HepG2 (cell line): ENCODE results near the gene MFNG. TPM values are rescaled to one million over a fixed set of nuclear protein-coding genes. Genes with fewer than 3 reads are reported as not detected.

Experiments used
- BRD4 ChIP-seq: sonication (generic); formaldehyde crosslinking; IDR thresholded peaks from 2 replicates; pipeline ENCODE4 v1.4.0; 2020; ENCODE audit warnings: missing genetic modification reagents
- HDAC2 ChIP-seq: sonication (generic); formaldehyde crosslinking; IDR thresholded peaks from 2 replicates; pipeline ENCODE4 v1.4.0; 2020; ENCODE audit warnings: missing genetic modification reagents
- HNF1B ChIP-seq: sonication (generic); formaldehyde crosslinking; IDR thresholded peaks from 2 replicates; pipeline ENCODE4 v1.5.1; 2020; ENCODE audit warnings: mild to moderate bottlenecking, moderate library complexity, missing genetic modification reagents
- KAT7 ChIP-seq: IDR thresholded peaks from 2 replicates; pipeline ENCODE4 v1.6.1; 2018; ENCODE audit warnings: borderline replicate concordance, missing compliant biosample characterization
- KDM6A ChIP-seq: IDR thresholded peaks from 2 replicates; pipeline ENCODE4 v1.6.1; 2016; ENCODE audit warnings: low read depth
- NFKBIZ ChIP-seq: IDR thresholded peaks from 2 replicates; pipeline ENCODE4 v1.6.1; 2018; ENCODE audit warnings: missing genetic modification reagents, missing compliant biosample characterization
- PAX8 ChIP-seq: sonication (generic); formaldehyde crosslinking; IDR thresholded peaks from 2 replicates; pipeline ENCODE4 v1.8.0; 2022; ENCODE audit warnings: mild to moderate bottlenecking, missing genetic modification reagents, borderline replicate concordance
- POGK ChIP-seq: sonication (generic); formaldehyde crosslinking; conservative IDR thresholded peaks from 2 replicates; pipeline ENCODE4 v1.8.0; 2022; ENCODE audit warnings: mild to moderate bottlenecking, moderate library complexity, missing genetic modification reagents
- ZNF234 ChIP-seq: sonication (generic); formaldehyde crosslinking; conservative IDR thresholded peaks from 2 replicates; pipeline ENCODE4 v1.5.1; 2020; ENCODE audit warnings: mild to moderate bottlenecking, missing genetic modification reagents
- ZNF282 ChIP-seq: fragments of 450-650 bp; IDR thresholded peaks from 2 replicates; pipeline ENCODE4 v1.6.1; 2018; ENCODE audit not compliant: partially characterized antibody
- ZNF557 ChIP-seq: sonication (generic); formaldehyde crosslinking; IDR thresholded peaks from 2 replicates; pipeline ENCODE4 v1.4.0; 2020; ENCODE audit warnings: missing genetic modification reagents
- ZNF749 ChIP-seq: sonication (generic); formaldehyde crosslinking; IDR thresholded peaks from 2 replicates; pipeline ENCODE4 v1.8.0; 2022; ENCODE audit warnings: mild to moderate bottlenecking, missing genetic modification reagents, moderate library complexity, borderline replicate concordance
- polyA plus RNA-seq, 8 experiments: library from polyadenylated mRNA; depleted of rRNA in 3 of 8; stranded (reverse) in 7 of 8; unstranded in 1 of 8; fragments of >200 nt; fragmentation: Illumina TruSeq in 4 of 8; extraction: Trizol in 4 of 8; gene quantifications; 2 replicates each; pipeline versions ENCODE4 v1.2.1 to v1.2.3, GENCODE V29; 2011 to 2016; ENCODE audit warnings: low read depth in 4 of 8, missing spikeins in 1 of 8, mixed read lengths in 1 of 8; ENCODE audit not compliant: insufficient read depth in 1 of 8
- total RNA-seq, 5 experiments: library from RNA; depleted of rRNA; stranded (reverse); fragments of >200 nt; fragmentation: Illumina TruSeq; extraction: Trizol; gene quantifications; 2 replicates each; pipeline ENCODE4 v1.2.3, GENCODE V29; 2016; ENCODE audit warnings: low read depth in 1 of 5
- TF ChIP-seq, protein P1 (sequence below), 2 experiments: IDR thresholded peaks; 2 replicates each; pipeline ENCODE4 v1.6.1; 2011 to 2012; ENCODE audit warnings: low read length in 2 of 2, borderline replicate concordance in 1 of 2, low read depth in 1 of 2, mild to moderate bottlenecking in 1 of 2, moderate library complexity in 1 of 2
- TF ChIP-seq, protein P2 (sequence below): sonication (generic); formaldehyde crosslinking; conservative IDR thresholded peaks from 2 replicates; pipeline ENCODE4 v1.4.0; 2020; ENCODE audit warnings: missing genetic modification reagents
- TF ChIP-seq, protein P3 (sequence below): sonication (generic); formaldehyde crosslinking; IDR thresholded peaks from 2 replicates; pipeline ENCODE4 v1.4.0; 2020; ENCODE audit warnings: mild to moderate bottlenecking, missing genetic modification reagents

Gene MFNG
- total and polyA plus RNA-seq, 2 of the 13 experiments (the other 11 are each of a cell fraction or from before 2014, with no cell fraction given) = 1.0 to 11.7 TPM

DNA sequence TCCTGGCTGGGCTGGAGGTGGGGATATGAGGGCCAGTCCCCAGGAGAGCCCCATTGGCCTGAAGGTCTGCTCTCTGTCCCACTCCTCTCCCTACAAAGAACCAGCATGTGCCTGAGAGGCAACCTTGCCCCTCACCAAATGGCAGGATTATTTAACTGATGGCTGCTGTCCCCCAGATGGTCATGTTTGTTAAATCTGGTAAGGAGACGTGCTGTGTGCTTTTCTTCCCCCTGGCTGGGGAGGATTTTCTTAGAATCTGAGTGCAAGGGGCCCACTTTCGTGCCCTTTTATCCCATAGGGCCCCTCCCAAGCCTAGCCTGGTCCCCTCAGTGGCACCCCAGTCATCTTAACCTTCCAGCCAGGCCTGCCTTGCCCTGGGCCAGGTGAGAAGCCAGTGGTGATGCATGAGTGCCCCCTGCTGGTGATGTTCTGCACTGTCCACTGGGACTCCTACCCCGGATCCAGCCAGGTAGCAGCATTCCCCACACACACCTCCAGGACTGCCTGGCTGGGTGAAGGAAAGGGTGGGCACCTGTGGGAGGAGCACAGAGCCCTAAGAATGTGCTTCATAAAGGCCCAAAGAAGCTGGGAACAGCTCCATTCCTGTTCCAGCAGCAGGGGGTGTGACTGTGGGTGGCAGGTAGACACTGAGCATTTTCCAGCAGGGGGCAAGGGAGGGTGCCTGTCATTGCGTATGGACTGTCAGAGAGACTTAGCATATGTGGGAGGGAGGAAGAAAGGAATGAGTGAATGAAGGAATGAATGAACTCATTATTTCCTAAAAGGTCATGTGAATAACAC lies 28.9 kb downstream of the MFNG start (continued):
- TF ChIP-seq, protein P1, sequence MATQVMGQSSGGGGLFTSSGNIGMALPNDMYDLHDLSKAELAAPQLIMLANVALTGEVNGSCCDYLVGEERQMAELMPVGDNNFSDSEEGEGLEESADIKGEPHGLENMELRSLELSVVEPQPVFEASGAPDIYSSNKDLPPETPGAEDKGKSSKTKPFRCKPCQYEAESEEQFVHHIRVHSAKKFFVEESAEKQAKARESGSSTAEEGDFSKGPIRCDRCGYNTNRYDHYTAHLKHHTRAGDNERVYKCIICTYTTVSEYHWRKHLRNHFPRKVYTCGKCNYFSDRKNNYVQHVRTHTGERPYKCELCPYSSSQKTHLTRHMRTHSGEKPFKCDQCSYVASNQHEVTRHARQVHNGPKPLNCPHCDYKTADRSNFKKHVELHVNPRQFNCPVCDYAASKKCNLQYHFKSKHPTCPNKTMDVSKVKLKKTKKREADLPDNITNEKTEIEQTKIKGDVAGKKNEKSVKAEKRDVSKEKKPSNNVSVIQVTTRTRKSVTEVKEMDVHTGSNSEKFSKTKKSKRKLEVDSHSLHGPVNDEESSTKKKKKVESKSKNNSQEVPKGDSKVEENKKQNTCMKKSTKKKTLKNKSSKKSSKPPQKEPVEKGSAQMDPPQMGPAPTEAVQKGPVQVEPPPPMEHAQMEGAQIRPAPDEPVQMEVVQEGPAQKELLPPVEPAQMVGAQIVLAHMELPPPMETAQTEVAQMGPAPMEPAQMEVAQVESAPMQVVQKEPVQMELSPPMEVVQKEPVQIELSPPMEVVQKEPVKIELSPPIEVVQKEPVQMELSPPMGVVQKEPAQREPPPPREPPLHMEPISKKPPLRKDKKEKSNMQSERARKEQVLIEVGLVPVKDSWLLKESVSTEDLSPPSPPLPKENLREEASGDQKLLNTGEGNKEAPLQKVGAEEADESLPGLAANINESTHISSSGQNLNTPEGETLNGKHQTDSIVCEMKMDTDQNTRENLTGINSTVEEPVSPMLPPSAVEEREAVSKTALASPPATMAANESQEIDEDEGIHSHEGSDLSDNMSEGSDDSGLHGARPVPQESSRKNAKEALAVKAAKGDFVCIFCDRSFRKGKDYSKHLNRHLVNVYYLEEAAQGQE (IDR thresholded peaks at IDR 0.05; ENCODE audit: borderline replicate concordance in 1 of 2, low read depth in 1 of 2, low read length in 2 of 2) = peak in 1 of 2 experiments; percentile 35; a peak in 2 of 4 replicates
- TF ChIP-seq HDAC2 (CRISPR knock-in tag) = no peak
- TF ChIP-seq ZNF282 = no peak
- TF ChIP-seq POGK (CRISPR knock-in tag) = peak; percentile 52; the same call in 1 of the 2 replicates
- TF ChIP-seq HNF1B (CRISPR knock-in tag) = peak; percentile 55; the same call in 1 of the 2 replicates
- TF ChIP-seq KAT7 (CRISPR knock-in tag) = no peak
- no peak for TF ChIP-seq KDM6A (CRISPR knock-in tag)
- no peak for TF ChIP-seq NFKBIZ (CRISPR knock-in tag)
- TF ChIP-seq ZNF749 (CRISPR knock-in tag) = no peak
- no peak for TF ChIP-seq ZNF234 (CRISPR knock-in tag)
- TF ChIP-seq BRD4 = no peak
- no peak for TF ChIP-seq ZNF557 (CRISPR knock-in tag)
- TF ChIP-seq, protein P2, sequence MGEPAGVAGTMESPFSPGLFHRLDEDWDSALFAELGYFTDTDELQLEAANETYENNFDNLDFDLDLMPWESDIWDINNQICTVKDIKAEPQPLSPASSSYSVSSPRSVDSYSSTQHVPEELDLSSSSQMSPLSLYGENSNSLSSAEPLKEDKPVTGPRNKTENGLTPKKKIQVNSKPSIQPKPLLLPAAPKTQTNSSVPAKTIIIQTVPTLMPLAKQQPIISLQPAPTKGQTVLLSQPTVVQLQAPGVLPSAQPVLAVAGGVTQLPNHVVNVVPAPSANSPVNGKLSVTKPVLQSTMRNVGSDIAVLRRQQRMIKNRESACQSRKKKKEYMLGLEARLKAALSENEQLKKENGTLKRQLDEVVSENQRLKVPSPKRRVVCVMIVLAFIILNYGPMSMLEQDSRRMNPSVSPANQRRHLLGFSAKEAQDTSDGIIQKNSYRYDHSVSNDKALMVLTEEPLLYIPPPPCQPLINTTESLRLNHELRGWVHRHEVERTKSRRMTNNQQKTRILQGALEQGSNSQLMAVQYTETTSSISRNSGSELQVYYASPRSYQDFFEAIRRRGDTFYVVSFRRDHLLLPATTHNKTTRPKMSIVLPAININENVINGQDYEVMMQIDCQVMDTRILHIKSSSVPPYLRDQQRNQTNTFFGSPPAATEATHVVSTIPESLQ (CRISPR knock-in tag) = no peak
- TF ChIP-seq PAX8 (CRISPR knock-in tag) = no peak
- TF ChIP-seq, protein P3, sequence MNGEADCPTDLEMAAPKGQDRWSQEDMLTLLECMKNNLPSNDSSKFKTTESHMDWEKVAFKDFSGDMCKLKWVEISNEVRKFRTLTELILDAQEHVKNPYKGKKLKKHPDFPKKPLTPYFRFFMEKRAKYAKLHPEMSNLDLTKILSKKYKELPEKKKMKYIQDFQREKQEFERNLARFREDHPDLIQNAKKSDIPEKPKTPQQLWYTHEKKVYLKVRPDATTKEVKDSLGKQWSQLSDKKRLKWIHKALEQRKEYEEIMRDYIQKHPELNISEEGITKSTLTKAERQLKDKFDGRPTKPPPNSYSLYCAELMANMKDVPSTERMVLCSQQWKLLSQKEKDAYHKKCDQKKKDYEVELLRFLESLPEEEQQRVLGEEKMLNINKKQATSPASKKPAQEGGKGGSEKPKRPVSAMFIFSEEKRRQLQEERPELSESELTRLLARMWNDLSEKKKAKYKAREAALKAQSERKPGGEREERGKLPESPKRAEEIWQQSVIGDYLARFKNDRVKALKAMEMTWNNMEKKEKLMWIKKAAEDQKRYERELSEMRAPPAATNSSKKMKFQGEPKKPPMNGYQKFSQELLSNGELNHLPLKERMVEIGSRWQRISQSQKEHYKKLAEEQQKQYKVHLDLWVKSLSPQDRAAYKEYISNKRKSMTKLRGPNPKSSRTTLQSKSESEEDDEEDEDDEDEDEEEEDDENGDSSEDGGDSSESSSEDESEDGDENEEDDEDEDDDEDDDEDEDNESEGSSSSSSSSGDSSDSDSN (CRISPR knock-in tag) = no peak
